DMS153 treated with DMSO at 0.1 percent for 48 hours (cell line): Measurements from ENCODE around the gene NTM.

Source experiments
- DNase-seq: peaks from one replicate; lab custom pipeline; 2025; ENCODE audit not compliant: unreplicated experiment; lab: John Stamatoyannopoulos, UW

Gene NTM

DNA sequence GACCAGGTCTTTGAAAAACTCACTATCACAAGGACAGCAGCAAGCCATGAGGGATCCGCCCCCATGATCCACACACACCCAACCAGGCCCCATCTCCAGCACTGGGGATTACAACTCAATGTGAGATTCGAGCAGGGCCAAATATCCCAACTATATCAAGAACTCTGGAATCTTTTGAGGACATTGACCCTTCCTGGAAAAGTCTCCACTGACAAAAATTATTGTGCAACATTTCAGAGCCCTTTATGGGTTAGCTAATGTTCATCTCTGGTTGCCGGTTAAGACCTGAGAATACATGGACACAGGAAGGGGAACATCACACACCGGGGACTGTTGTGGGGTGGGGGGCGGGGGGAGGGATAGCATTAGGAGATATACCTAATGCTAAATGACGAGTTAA lies 479.1 kb downstream of the NTM start:
- no peak for DNase-seq

DNA sequence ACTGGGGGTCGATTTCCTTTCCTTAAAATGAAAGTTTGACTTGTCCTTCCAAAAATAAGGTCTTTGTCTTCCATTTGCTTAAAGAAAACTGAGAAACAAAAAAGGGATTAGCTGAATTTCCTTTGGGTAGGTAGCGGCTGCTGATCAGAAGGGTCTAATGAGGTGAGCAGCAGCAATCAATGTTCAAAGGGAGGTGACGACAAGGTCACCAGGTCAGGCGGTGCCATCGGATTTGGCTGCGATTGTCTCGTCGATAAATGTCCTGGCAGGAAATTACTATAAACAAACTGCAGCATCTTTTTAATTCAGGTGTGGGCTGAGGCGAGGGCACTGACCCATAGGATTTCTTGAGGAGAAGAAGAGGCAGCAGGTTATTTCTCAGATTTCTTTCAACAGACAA lies 480.1 kb downstream of the NTM start:
- no peak for DNase-seq

GRCh38 chr11:131851964-131852755 lies 481.7 kb downstream of the NTM start:
- DNase-seq = no peak

DNA sequence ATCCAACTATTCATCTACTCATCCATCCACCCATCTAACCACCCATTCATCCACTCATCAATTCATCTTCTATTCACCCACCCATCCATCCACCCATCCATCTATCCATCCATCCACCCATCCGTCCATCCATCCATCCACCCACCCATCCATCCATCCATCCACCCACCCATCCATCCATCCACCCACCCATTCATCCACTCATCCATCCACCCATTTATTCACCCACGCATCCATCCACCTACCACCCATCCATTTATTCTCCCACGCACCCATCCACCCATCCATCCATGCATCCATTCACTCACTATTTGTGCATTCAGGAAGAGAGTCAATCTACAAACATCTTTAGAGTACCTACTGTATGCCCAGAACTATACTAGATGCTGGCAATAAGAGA lies 482.3 kb downstream of the NTM start:
- DNase-seq = no peak

DNA sequence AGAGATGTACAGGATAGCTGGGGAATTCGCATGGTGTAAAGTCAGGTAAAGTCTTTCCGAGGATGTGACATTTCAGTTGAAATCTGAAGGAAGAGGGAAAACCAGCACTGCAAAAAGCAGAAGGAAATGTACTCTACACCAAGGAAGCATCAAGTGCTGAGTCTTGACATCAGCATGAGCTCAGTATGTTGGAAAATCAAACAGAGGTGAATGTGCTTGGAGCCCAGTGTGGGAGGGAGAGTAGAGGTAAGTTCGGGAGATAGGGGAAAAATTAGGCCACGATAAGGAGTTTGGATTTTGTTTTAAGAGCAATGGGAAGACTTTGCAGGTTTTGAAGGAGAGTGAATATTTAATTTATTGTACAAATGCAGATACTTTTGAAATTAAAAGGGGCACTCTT lies 484.0 kb downstream of the NTM start:
- no peak for DNase-seq

DNA sequence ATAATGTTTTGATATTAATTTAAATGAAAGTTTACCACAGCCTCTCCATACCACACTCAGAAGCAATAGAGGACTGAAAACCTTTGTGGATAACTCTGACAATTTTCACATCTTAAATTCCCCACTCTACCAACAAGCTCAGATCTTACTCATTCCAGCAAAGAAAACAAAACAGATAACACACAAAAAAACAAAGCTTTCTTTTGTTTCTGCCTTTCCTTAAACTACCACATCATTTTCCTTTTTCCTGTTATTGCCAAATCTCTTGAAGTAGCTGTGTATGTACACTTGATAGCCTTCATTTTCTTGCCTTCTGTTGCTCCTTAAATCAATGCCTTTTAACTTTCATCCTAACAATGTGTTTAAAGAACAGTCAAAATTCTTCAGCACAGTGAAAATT lies 484.9 kb downstream of the NTM start:
- DNase-seq = no peak

DNA sequence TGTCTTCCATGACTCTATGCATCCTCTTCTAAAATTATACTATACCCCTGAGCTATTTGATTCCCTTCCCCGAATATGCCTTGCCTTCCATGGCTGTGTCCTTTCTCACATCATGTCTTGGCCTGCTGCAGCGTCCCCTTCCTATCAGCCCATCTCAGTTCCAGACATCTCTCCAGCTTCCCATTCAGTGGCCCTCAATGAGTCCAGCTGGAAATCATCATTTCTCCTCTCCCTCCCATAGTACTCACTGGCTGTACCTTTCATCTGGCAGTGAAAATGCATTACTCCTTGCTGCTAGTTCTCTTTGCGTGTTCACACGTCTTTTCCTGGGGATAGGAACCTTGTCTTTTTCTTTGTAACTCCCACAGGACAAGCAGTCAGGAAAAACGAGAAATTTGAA lies 486.8 kb downstream of the NTM start:
- no peak for DNase-seq

- no peak for DNase-seq
Observed at GRCh38 chr11:131858505-131858904, 488.1 kb downstream of the NTM start.

DNA sequence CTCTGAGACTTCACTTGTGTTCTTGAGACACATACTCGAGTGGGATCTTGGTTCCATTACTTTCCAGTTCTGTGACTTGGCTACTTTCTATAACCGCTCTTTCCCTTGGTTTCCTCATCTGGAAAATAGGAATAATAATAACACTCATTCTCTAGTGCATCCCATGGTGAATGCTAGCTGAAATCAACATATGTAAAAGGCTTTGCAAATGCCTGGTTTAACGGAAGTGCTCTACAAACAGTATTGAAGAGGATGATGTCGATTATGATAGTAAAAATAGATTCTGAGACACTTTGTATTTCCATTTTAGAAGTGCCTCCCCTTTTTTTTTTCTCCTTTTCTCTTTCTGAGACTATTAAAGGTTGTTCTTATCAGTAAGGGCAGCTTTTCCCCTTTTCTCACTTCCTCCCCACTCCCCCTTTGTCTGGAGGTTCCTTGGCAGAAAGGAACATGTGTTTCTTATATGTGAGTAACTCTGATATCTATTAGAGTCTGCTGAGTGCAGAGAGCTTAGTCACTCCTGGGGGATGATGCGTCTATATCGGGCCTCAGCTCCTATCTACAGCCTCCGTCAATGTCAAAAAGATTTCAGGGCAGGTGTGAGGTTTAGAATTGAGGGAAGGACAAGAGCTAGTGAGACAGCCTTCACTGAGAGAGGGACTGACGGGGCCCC lies 489.3 kb downstream of the NTM start:
- DNase-seq = no peak

DNA sequence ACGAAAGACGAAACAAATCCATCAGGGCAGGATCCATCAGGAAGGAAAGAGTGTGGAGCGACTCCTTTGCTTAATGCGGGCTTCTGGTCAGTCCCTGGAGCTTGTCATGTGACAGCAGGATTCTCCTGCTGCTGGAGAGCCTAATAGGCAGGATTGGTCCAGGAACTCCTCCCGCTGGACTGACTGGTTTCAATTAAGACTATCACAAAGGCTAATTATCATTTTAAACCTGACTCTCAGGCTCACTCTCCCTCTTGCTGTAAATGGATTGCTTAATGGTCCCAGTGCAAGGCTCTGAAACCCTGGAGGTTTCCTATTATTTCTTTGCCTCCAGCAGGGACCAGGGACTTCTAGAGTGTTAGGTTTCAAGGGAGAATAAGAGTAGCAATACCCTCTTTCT lies 493.8 kb downstream of the NTM start:
- DNase-seq = no peak

DNA sequence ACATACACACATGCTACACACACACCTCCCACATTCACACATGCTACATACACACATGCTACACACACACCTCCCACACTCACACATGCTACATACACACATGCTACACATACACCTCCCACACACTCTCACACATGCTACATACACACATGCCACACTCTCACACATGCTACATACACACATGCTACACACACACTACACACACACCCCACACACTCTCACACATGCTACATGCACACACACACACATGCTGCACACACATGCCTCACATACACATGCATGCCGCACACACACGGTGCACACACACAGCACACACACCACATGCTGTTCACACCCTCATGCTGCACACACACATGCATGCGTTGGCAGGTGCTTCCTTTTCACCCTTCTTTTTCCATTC lies 495.4 kb downstream of the NTM start:
- DNase-seq = no peak

DNA sequence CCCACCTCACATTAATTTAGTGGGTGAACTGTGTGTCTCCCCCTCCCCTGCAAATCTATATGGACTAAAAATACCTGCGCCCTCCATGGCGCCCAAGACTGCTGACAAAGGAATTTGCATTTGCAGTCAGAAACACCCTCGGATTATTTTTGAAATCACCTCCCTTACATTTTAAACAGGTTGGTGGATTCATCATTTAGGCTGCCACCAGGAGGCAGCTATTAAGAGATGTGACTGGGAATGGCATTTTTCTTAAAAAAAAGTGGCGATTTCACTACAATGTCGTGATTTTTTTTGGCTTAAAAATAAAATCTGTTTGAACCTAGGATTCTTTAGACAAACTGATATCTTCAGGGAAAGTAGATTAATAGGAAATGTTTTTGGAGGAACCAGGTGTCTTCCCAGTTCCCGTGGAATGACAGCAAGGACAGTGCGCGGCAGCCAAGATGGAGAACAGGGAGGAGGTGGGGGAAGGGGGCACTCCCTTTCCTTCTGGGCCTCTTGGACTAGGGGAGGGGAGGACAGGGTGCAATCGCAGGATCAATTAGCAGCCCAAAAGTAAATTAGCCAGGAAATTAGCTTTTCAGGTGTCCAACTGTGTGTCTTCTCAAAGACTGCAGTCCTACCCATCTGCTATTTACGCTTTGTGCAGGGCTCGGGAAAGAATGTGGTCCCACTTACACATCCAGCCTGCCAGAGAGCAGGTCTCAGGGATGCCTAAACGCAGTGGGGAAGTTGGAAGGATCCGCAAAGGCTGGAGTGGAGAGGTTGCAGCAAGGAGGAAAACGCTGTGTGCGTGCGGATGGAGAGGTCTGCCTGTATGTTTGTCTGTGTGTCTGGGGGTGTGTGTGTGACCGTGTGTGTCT lies 496.4 kb downstream of the NTM start:
- no peak for DNase-seq

- DNase-seq = peak; percentile 68
Observed at GRCh38 chr11:131867457-131868257, 497.2 kb downstream of the NTM start.

DNA sequence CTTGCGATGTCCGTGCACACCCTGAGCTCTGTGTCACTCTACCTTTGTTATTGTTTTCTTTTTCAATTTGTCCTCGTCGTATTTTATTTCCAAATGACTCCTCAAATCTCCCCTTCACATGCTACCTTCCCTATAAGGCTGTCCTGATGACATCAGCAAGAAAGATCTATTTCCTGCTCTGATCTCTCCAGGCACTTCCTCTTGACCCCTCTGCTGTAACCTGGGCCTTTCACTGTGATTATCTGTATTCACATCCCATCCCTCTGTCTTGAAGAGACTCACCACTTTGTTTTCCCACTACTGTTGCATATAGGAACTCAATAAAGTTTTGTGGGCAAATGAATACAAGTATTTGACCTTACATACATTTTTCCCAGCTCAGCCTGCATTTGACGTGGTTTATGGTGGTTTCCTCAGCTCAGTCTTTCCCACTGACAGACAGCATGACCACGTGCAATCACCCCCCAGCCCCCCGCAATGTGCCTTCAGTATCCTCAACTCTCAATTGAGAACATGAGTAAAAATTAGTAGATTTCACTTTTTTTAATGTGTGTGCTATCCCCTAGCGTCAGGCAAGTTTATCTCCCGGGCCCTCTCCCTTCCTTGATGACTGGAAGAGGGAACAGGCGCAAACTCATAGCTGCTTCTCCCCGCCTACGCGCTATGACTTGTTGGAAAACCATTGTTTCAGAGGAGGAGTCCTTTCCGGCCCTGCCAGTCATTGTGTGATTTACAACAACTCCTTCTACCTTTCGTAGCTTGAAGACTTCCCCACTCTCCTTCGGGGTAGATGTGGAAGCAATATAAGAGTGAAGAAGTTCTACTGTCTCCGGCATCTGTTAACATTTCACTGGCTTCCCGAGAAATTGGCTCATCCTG lies 498.5 kb downstream of the NTM start:
- no peak for DNase-seq

GRCh38 chr11:131870305-131870704 lies 499.9 kb downstream of the NTM start:
- no peak for DNase-seq

- no peak for DNase-seq
Observed at GRCh38 chr11:131871006-131871405, 500.6 kb downstream of the NTM start.

- no peak for DNase-seq
Observed at GRCh38 chr11:131874070-131874469, 503.7 kb downstream of the NTM start.

- no peak for DNase-seq
Observed at GRCh38 chr11:131875611-131876010, 505.2 kb downstream of the NTM start.

DNA sequence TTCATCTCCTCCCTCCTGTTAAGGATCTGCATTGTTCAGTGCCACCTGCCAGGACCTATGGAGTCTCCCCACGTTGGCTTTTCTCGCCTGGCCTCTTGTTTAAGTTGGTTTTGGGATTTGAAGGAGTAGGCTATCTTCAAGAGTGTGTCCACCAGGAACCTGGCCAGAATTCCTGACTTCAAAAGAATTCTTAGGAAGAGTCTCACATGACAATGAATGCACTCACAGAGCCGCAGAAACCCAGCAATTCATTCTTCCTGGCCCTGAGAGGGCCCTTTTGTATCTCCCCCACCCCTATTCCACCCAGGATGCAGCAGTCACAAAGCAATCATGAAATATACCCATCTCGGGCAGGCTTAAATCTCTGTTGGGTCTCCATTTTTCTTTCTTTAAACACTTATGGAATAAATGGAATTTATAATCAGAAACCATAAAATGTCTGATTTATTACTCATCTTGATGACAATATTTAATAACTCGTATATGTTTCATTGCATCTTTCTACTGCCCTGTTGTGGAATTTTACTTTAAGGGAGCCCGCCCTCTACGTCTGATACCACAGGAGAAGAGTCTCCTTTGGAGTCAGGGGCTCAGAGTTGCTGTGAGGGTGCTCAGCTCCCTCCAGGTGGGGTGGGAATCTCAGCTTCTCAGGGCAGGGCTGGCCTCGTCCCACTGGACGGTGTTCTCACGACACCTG lies 507.0 kb downstream of the NTM start:
- DNase-seq = no peak
